Forelimb muscle (tissue), 1 donor: ENCODE results near the gene CAMTA1. TPM values are rescaled to one million over a fixed set of nuclear protein-coding genes. Genes with fewer than 3 reads are reported as not detected.

Experiments used
- DNase-seq: peaks from one replicate; pipeline ENCODE4 v3.0.0-alpha.2; 2013; ENCODE audit warnings: low read depth
- polyA plus RNA-seq: library from polyadenylated mRNA; unstranded; fragments of 120-200 nt; gene quantifications from one replicate; pipeline ENCODE4 v1.2.1, GENCODE V29; 2013; ENCODE audit not compliant: insufficient read length

CAMTA1 gene
- polyA plus RNA-seq, 1 donor: 43.5 TPM

- DNase-seq: no peak
Measured at GRCh38 chr1:7339014-7339413, 553.8 kb downstream of the CAMTA1 start.

GRCh38 chr1:7339953-7340352, 554.7 kb downstream of the CAMTA1 start:
- no peak for DNase-seq

GRCh38 chr1:7341145-7341905, 556.1 kb downstream of the CAMTA1 start:
- no peak for DNase-seq

GRCh38 chr1:7343882-7344281, 558.6 kb downstream of the CAMTA1 start:
- DNase-seq: no peak

GRCh38 chr1:7344299-7344698, 559.0 kb downstream of the CAMTA1 start:
- no peak for DNase-seq

GRCh38 chr1:7345516-7345915, 560.3 kb downstream of the CAMTA1 start:
- DNase-seq: no peak

GRCh38 chr1:7346070-7346596, 560.9 kb downstream of the CAMTA1 start:
- DNase-seq: no peak

- no peak for DNase-seq
Measured at GRCh38 chr1:7346600-7347570, 561.6 kb downstream of the CAMTA1 start.

- DNase-seq: no peak
Measured at GRCh38 chr1:7348073-7348472, 562.8 kb downstream of the CAMTA1 start.

- DNase-seq: no peak
Measured at GRCh38 chr1:7348580-7348979, 563.3 kb downstream of the CAMTA1 start.

GRCh38 chr1:7350804-7351203, 565.5 kb downstream of the CAMTA1 start:
- DNase-seq: no peak

- DNase-seq: no peak
Measured at GRCh38 chr1:7351649-7352048, 566.4 kb downstream of the CAMTA1 start.

GRCh38 chr1:7352364-7352763, 567.1 kb downstream of the CAMTA1 start:
- DNase-seq: no peak

GRCh38 chr1:7352974-7353373, 567.7 kb downstream of the CAMTA1 start:
- DNase-seq: no peak

- DNase-seq: no peak
Measured at GRCh38 chr1:7355646-7356045, 570.4 kb downstream of the CAMTA1 start.

- DNase-seq: no peak
Measured at GRCh38 chr1:7356079-7356478, 570.8 kb downstream of the CAMTA1 start.

- DNase-seq: no peak
Measured at GRCh38 chr1:7358425-7358824, 573.2 kb downstream of the CAMTA1 start.

- no peak for DNase-seq
Measured at GRCh38 chr1:7360526-7360925, 575.3 kb downstream of the CAMTA1 start.

- DNase-seq: no peak
Measured at GRCh38 chr1:7362947-7363346, 577.7 kb downstream of the CAMTA1 start.

- no peak for DNase-seq
Measured at GRCh38 chr1:7363450-7363849, 578.2 kb downstream of the CAMTA1 start.

GRCh38 chr1:7365706-7366105, 580.5 kb downstream of the CAMTA1 start:
- DNase-seq: no peak

- DNase-seq: no peak
Measured at GRCh38 chr1:7366286-7366954, 581.2 kb downstream of the CAMTA1 start.
